GM19455 (cell line): ENCODE measurements around the gene HLF.

Source experiments
- ATAC-seq: cut with Tn5 transposase; IDR thresholded peaks from one replicate; pipeline ENCODE4 v1.9.1; 2021; ENCODE audit not compliant: unreplicated experiment

Gene HLF

GRCh38 chr17:55307879-55308278, 43.1 kb downstream of the HLF start:
- ATAC-seq = no peak

GRCh38 chr17:55308613-55309391, 44.0 kb downstream of the HLF start:
- no peak for ATAC-seq

GRCh38 chr17:55311767-55312375, 47.1 kb downstream of the HLF start:
- ATAC-seq = no peak

GRCh38 chr17:55312852-55313251, 48.1 kb downstream of the HLF start:
- no peak for ATAC-seq

GRCh38 chr17:55314061-55314783, 49.5 kb downstream of the HLF start:
- ATAC-seq = no peak

- ATAC-seq = no peak
These were observed 50.2 kb downstream of the HLF start for GRCh38 chr17:55314784-55315491.

GRCh38 chr17:55316499-55316898, 51.7 kb downstream of the HLF start:
- no peak for ATAC-seq

GRCh38 chr17:55317284-55317683, 52.5 kb downstream of the HLF start:
- ATAC-seq = no peak

- no peak for ATAC-seq
These were observed 53.3 kb downstream of the HLF start for GRCh38 chr17:55318081-55318480.

- no peak for ATAC-seq
These were observed 54.1 kb downstream of the HLF start for GRCh38 chr17:55318715-55319487.

GRCh38 chr17:55319933-55320593, 55.3 kb downstream of the HLF start:
- no peak for ATAC-seq

GRCh38 chr17:55320594-55321426, 56.0 kb downstream of the HLF start:
- ATAC-seq = no peak

GRCh38 chr17:55321427-55322060, 56.8 kb downstream of the HLF start:
- ATAC-seq = no peak

- ATAC-seq = no peak
These were observed 57.8 kb downstream of the HLF start for GRCh38 chr17:55322453-55322985.

GRCh38 chr17:55323518-55324295, 58.9 kb downstream of the HLF start:
- no peak for ATAC-seq

- ATAC-seq = no peak
These were observed 59.7 kb downstream of the HLF start for GRCh38 chr17:55324296-55324978.

- no peak for ATAC-seq
These were observed 60.6 kb downstream of the HLF start for GRCh38 chr17:55325406-55325805.
